KOPT-K1 (cell line): Measurements from ENCODE around the gene DNER.

ENCODE experiments used
- H3K27ac ChIP-seq: fragments of 200-600 bp; sonication (generic); 2 replicates; pipeline ENCODE4 v1.5.1; 2016; ENCODE audit warnings: antibody characterized with exemption, mild to moderate bottlenecking, low read depth, low read length; ENCODE audit not compliant: poor library complexity, severe bottlenecking
- H3K36me3 ChIP-seq: fragments of 200-600 bp; sonication (generic); 2 replicates; pipeline ENCODE4 v1.5.1; 2017; ENCODE audit warnings: antibody characterized with exemption, mild to moderate bottlenecking, low read length, moderate library complexity; ENCODE audit not compliant: insufficient read depth
- H3K9me3 ChIP-seq: fragments of 200-600 bp; sonication (generic); 2 replicates; pipeline ENCODE4 v1.5.1; 2017; ENCODE audit warnings: antibody characterized with exemption, low read length, mild to moderate bottlenecking; ENCODE audit not compliant: insufficient read depth, poor library complexity, severe bottlenecking

Gene DNER

DNA sequence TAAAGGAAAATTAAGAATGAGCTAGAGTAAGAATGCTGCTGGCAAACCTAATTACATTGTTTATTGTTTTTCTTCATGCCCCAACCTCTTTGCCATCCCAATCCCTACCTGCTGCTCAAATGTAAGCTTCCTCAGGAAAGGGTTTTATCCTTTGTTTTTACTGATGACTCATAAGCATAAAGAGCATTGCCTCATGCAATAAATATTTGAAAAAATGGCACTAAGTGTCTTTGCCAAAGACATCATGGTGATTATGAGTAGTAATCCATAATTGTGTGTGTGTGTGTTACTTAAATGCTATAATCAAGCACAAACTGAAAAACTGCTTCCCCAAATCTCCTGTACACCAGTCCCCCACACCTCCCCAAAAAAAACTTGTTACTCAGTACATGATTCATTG lies 53.4 kb downstream of the DNER start:
- Histone ChIP-seq H3K27ac (no peak overlapping the region), H3K9me3 (no peaks in the 10 kb centered on the region)

DNA sequence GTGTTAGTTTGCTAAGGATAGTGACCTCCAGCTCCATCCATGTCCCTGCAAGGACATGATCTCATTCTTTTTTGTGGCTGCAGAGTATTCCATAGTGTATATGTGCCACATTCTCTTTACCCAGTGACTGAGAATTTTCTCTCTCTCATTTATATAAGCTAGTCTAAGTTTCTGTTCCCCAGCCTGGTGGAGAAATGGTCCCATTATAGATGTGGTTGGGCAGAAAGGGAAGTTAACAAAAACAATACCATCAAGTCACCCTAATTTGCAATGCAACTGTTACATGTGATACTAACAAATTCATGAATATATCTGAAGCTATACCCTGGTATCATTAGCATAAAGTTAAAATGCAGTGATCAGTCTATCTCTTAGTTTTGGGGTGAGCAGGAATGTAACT lies 54.0 kb downstream of the DNER start:
- H3K9me3 ChIP-seq = no peaks in the 10 kb centered on the region
- no peaks in the 10 kb centered on the region for H3K36me3 ChIP-seq
- H3K27ac ChIP-seq = no peak overlapping the region

More for the DNA sequence above, 53.4 kb downstream of the DNER start:
- H3K36me3 ChIP-seq = no peaks in the 10 kb centered on the region

DNA sequence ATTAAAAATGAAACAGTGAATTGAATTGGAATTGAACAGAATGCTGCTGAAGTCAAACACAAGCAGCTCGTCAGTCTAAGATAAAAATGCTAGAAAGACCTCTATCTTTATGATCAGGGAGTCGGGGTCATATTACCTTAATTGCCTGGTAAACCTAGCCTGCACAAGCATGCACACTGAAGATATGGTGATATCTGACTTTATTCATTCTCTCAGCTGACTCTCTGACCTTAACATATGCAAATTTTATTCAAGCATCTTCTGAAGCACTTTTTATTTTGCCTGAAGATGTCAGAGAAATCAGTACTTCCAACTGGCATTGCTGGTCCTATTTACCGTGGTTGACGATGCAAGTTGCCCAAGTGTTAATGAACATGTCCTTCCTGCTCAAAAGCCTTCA lies 56.4 kb downstream of the DNER start:
- no peaks in the 10 kb centered on the region for H3K36me3 ChIP-seq
- no peak overlapping the region for H3K27ac ChIP-seq
- H3K9me3 ChIP-seq = no peaks in the 10 kb centered on the region

DNA sequence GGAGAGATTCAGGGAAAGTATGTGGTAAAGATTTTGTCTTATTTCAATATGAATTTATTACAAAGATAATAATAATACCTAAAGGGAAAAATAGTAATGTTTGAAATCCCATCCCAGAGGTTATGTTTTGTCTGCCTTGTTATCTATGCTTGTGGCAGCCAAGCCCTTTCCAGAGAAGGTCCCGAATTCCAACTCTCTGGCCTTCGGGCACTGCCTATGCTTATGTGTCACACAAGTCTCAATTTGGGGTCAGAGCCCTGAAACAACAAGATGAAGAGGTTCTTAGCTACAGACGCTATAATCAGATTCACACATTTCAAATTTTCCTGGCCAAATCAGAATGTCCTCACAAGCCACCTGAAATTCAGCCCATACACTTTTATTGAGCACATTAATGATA lies 59.9 kb downstream of the DNER start:
- no peaks in the 10 kb centered on the region for H3K36me3 ChIP-seq
- H3K27ac ChIP-seq = no peak overlapping the region
- H3K9me3 ChIP-seq = no peaks in the 10 kb centered on the region

DNA sequence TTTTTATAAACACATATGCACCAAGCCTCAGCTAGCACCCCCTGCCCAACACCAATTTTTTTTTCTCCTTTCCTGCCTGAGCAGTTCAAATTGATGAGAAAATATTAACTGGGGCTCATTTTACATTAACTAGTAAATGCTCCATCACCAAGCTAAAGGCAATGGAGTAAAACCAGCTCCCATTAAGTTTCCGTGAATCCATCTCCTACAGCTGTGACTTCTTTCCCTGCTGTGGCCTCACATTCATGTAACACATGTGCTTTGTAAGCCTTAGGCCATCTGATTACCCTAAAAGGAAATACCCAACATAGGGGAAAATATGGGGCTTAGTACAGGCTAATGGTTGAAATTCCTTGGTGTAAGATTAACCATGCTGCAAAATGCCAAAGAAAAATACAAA lies 60.8 kb downstream of the DNER start:
- Histone ChIP-seq H3K27ac (no peak overlapping the region), H3K9me3 (no peaks in the 10 kb centered on the region), H3K36me3 (no peaks in the 10 kb centered on the region)

DNA sequence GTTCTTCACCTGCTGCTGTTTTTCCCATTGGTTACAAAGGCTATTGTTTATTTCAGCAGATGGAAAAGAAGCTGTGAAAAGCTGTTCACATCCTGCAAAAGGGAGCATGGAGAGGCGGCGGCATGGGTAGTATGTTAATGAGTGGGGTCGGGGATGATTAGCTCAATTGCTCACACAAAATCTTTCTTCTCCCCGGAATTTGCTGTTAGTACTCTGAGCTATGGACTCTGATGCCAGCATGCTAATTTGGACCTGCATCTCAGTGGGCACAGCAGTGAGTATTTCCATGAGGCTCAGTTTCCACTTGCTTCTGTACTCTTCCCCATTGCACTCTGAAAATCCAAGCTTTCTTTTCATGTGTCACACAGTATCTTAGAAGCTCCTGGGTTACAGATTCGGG lies 61.6 kb downstream of the DNER start:
- H3K36me3 ChIP-seq = no peaks in the 10 kb centered on the region
- H3K27ac ChIP-seq = no peak overlapping the region
- H3K9me3 ChIP-seq = no peaks in the 10 kb centered on the region

DNA sequence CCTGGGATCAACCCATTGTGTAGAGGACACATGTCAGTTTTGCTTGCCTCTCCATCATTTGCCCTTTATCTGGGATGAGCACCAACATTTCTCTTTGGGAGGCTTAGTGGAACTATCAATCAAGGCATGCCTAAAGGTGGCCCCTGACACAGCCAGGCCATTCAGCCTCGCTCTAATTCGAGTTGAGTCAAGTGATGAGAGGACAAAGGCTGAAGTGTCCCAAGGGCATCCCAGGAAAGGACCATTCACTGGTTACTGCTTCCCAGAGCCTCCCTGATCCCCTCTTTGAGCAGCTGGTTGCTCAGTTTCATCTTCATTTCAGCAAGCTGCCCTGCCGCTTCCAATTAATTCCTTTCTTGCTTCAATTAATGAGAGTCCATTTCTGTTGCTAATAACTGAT lies 63.5 kb downstream of the DNER start:
- no peaks in the 10 kb centered on the region for H3K36me3 ChIP-seq
- H3K27ac ChIP-seq = no peak overlapping the region
- no peaks in the 10 kb centered on the region for H3K9me3 ChIP-seq

DNA sequence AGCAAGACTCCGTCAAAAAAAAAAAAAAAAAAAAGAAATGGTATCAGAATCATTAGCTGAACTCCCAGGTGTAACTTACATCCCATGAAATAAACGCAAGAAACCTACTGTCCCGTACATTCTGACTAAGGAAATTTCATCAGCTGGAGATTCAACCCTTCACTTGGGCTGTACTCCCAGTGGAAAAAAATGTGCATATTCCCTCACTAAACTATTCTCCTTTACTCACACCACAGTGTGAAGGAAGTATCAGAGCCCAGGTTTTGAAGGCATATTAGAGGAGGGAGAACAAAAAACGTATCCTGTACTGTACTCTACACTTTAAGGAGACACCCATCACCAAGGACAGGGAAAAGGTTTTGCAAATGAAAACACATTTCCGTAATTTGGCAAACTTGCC lies 64.3 kb downstream of the DNER start:
- Histone ChIP-seq H3K36me3 (no peaks in the 10 kb centered on the region), H3K9me3 (no peaks in the 10 kb centered on the region), H3K27ac (no peak overlapping the region)

DNA sequence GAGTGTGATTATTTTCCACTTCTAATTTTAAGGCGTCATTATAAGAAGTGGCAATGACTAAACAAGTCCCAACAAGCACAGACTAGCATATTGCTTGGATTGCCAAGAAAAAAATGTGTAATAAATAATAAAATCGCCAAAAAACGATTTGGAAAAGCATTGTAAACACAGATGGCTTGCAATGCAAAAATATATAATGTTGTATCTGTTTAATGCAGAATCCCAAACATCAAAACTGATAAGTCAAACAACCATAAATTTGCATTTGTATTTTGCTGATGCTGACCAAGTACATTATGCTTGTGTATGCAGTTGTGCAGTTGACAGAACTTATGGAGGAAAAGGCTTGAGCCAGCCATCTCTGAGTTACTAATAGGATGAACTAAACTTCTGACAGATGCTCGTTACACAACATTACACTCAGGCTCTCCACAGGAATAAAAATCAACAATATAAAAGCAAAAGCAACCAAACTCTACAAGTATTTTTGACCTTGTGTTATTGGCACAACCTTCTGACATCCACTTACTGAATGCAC lies 68.1 kb downstream of the DNER start:
- H3K36me3 ChIP-seq = no peaks in the 10 kb centered on the region
- no peaks in the 10 kb centered on the region for H3K9me3 ChIP-seq
- H3K27ac ChIP-seq = no peak overlapping the region

DNA sequence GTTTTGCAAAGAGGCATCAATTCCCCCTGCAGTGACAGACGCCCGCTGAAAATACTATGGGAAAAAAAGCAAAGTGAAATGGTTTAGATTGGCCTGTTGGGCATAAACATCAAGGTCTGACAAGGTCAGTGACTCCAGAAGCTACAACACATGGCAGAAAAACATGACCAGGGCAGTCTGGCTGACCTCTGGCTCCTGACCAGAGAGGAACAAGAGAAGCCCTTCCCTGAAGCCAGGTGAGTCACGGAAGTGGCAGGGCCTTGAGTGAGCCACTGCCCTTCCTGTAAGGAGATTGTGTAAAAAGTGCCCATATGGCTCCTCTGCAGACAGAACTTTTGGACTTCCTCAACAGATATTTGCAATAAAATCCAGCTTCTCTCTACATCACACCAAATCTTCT lies 72.0 kb downstream of the DNER start:
- Histone ChIP-seq H3K36me3 (no peaks in the 10 kb centered on the region), H3K9me3 (no peaks in the 10 kb centered on the region), H3K27ac (no peak overlapping the region)

DNA sequence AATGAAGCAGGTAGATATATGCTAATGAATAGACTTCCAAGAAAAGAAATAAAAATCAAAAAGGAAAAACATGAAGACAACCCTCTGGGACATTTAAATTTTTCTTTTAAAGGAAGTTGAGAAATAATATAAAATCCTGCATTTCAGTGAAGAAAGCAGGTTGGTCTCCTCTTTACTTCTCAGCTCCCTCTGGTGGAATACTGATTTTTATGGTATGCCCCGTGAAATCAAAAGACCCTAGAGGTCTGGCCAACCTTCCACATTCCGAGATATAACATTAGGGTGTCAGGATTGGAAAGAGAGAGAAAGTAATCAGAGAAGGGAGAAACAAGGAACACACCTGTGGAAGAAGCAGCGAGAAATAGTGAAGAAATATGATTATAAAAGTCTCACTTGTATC lies 72.7 kb downstream of the DNER start:
- Histone ChIP-seq H3K9me3 (no peaks in the 10 kb centered on the region), H3K27ac (no peak overlapping the region), H3K36me3 (no peaks in the 10 kb centered on the region)

DNA sequence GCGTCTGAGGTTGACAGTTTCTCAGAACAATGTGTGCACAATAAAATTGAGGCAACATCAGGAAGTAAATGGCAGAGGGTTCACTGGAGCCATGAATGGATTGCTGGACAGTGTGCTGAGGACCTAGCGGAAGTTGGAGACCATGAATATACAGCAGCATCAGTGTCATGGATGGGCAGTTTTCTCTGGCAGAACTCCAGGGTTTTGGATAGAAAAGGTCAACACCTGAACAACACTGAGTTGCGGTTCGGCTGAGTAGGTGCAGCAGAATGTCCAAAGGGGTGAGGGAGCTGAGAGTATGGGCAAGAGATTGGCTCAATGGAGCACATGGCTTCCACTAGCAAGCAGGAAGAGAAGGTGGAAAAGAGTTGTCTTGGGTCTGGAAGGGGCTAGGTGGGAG lies 73.7 kb downstream of the DNER start:
- Histone ChIP-seq H3K9me3 (no peaks in the 10 kb centered on the region), H3K27ac (no peak overlapping the region), H3K36me3 (no peaks in the 10 kb centered on the region)

DNA sequence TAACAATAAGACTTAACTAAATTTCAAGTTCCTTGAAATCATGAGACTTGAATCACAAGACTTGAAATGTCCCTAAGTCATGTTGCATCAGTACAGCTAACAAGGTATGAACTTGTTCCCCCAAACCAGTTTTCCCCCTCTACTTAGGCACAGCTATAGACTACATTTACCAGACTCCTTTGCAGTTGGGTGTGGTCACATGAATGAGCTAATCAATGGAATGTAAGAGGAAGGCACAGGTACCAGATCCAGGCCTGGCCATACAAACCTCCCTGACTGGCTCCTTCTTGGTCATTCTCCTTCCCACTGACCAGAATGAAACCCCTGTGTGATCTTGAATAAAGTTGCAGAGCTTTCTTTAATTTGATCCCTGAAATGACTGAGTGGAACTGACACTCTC lies 77.8 kb downstream of the DNER start:
- no peak overlapping the region for H3K27ac ChIP-seq
- no peaks in the 10 kb centered on the region for H3K9me3 ChIP-seq
- H3K36me3 ChIP-seq = no peaks in the 10 kb centered on the region

DNA sequence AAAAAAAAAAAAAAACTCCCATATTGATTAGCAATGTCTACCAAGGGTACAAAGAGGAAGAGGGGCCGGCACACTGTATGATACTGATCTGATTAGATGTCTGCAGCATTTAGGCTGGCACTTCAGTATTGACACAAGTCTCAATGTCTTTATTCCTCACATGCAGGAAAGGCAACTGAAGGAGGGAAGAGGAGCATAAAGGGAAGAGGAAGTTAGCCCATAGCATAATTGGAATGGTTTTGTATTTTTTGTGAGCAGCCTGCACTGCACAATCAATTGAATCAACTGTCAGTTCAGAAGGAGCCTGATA lies 79.0 kb downstream of the DNER start:
- H3K9me3 ChIP-seq = no peaks in the 10 kb centered on the region

DNA sequence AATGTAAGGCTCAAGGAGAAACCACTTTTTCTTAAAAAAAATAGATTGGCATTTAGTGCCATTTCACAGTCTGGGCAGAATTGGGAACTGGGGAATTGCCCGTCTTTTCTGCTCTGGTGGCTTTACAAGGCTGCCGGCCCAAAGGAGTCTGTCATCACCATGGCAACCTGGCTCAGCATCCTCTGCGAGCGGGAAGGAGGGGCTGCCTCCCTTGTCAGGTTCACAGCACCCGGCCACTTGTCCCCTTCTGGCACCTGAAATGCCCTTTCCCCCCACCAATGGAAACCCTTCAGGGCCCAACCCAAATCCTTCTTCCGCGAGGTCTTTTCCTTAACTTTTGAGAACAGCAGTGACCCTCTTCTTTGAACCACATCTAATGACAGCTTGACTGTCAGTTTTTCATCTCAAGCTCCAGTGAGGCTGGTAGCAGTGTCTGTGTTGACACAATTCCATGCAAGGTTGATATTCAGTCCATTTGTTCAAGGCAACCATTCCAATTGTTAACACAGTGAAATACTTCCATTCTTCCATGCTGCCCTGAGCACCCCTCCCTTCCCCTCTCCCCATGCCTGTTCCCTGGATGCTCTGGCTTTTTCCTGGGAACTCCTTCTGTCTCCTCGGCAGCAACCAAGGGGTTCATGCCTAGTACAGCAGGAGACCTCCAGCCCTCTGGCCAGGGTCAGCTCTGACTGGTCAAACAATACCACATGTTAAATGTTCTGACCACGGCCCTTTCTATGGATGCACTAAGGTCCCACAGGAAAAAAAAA lies 79.6 kb downstream of the DNER start:
- no peaks in the 10 kb centered on the region for H3K36me3 ChIP-seq
- no peak overlapping the region for H3K27ac ChIP-seq
- no peaks in the 10 kb centered on the region for H3K9me3 ChIP-seq

More for the DNA sequence above, 79.0 kb downstream of the DNER start:
- H3K36me3 ChIP-seq = no peaks in the 10 kb centered on the region
- H3K27ac ChIP-seq = no peak overlapping the region

DNA sequence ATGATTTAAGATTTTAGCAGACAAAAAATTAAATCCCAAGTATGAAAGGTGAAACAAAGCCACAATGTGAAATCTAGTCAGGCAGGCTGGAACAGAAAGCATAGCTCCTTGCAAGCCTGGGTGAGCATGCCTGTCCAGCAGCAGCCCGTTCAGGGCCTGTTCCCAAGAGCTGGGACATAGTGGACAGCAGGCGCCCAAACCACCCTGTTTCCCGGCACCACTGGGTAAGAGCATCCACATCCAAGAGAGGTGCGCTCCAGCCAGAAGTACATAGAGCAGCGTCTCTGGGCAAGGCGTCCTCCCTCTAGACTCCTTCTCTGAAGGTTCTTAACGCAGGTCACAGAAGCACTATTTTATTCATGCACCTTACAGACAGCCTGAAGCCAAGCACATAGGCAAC lies 80.8 kb downstream of the DNER start:
- Histone ChIP-seq H3K27ac (no peak overlapping the region), H3K9me3 (no peaks in the 10 kb centered on the region), H3K36me3 (no peaks in the 10 kb centered on the region)
